Measurements from ENCODE around the gene PRLR. TPM values are rescaled to one million over a fixed set of nuclear protein-coding genes. Genes with fewer than 3 reads are reported as not detected.

PRLR gene
- total and polyA plus RNA-seq, 2 of the 8 experiments (the other 6 are each of a cell fraction or from before 2014, with no cell fraction given): 0.53 to 2.5 TPM

GRCh38 chr5:35199886-35200285, 30.4 kb downstream of the PRLR start (continued):
- TF ChIP-seq CTCF (IDR thresholded peaks at IDR 0.05; ENCODE audit: control extremely low read depth in 1 of 3, insufficient read depth in 1 of 3, low read depth in 1 of 3, low read length in 3 of 3) (no peak), E2F6 (IDR thresholded peaks at IDR 0.05) (no peak), KDM4A (IDR thresholded peaks at IDR 0.05; ENCODE audit: low read depth, low read length, severe bottlenecking) (no peak), PHF8 (conservative IDR thresholded peaks at IDR 0.05; ENCODE audit: low read depth, low read length) (no peak), BACH1 (IDR thresholded peaks at IDR 0.05; ENCODE audit: low read length) (no peak), HDAC6 (IDR thresholded peaks at IDR 0.05; ENCODE audit: low read depth, low read length) (no peak), JUN (IDR thresholded peaks at IDR 0.05; ENCODE audit: low read depth, low read length) (no peak), RXRA (IDR thresholded peaks at IDR 0.05; ENCODE audit: insufficient read depth, low read depth, low read length) (no peak)
